GM06990 (cell line): ENCODE results near the gene ZNF142.

ENCODE experiments used
- DNase-seq: peaks from one replicate; pipeline ENCODE4 v3.0.0-alpha.2; 2011; ENCODE audit not compliant: insufficient read length; ENCODE audit errors: extremely low read depth
- H3K27me3 ChIP-seq: replicated peaks from 2 replicates; pipeline ENCODE4 v1.6.0; 2011; ENCODE audit warnings: low read length; ENCODE audit not compliant: control insufficient read depth, insufficient read depth
- H3K36me3 ChIP-seq: 2 replicates; pipeline ENCODE4 v1.5.1; 2011; ENCODE audit warnings: low read length; ENCODE audit not compliant: control insufficient read depth, insufficient read depth
- H3K4me3 ChIP-seq: replicated peaks from 2 replicates; pipeline ENCODE4 v1.5.1; 2011; ENCODE audit warnings: low read depth, mild to moderate bottlenecking, control low read depth, low read length
- CTCF ChIP-seq: IDR thresholded peaks from 2 replicates; pipeline ENCODE4 v1.5.1; 2011; ENCODE audit warnings: low read length, control low read depth, mild to moderate bottlenecking, inconsistent platforms; ENCODE audit not compliant: insufficient read depth, poor library complexity, severe bottlenecking

Gene ZNF142

GRCh38 chr2:218642121-218642656 is 17.2 kb downstream of the ZNF142 start:
- peaks cover 58% of the 10 kb centered on the region for H3K36me3 ChIP-seq
- DNase-seq = no peak
- no peak for TF ChIP-seq CTCF

GRCh38 chr2:218638372-218638771 is 21.1 kb downstream of the ZNF142 start:
- H3K4me3 ChIP-seq = no peak overlapping the region
- no peaks in the 10 kb centered on the region for H3K27me3 ChIP-seq
- DNase-seq = no peak
- H3K36me3 ChIP-seq = peaks cover 44% of the 10 kb centered on the region
- no peak for TF ChIP-seq CTCF

More at GRCh38 chr2:218642121-218642656, 17.2 kb downstream of the ZNF142 start:
- Histone ChIP-seq H3K4me3 (no peak overlapping the region), H3K27me3 (no peaks in the 10 kb centered on the region)

GRCh38 chr2:218635719-218636118 is 23.7 kb downstream of the ZNF142 start:
- H3K36me3 ChIP-seq = peaks cover 27% of the 10 kb centered on the region

GRCh38 chr2:218631837-218632236 is 27.6 kb downstream of the ZNF142 start:
- Histone ChIP-seq H3K36me3 (peaks cover 12% of the 10 kb centered on the region), H3K27me3 (no peaks in the 10 kb centered on the region), H3K4me3 (no peak overlapping the region)
- TF ChIP-seq CTCF = no peak
- no peak for DNase-seq

More at GRCh38 chr2:218635719-218636118, 23.7 kb downstream of the ZNF142 start:
- no peak for DNase-seq
- no peak for TF ChIP-seq CTCF
- Histone ChIP-seq H3K27me3 (no peaks in the 10 kb centered on the region), H3K4me3 (no peak overlapping the region)

GRCh38 chr2:218627939-218628338 is 31.5 kb downstream of the ZNF142 start:
- no peak for TF ChIP-seq CTCF
- Histone ChIP-seq H3K27me3 (no peaks in the 10 kb centered on the region), H3K36me3 (no peaks in the 10 kb centered on the region), H3K4me3 (no peak overlapping the region)
- DNase-seq = no peak

- no peak for TF ChIP-seq CTCF
- no peak overlapping the region for H3K4me3 ChIP-seq
- no peak for DNase-seq
- H3K36me3 ChIP-seq = no peaks in the 10 kb centered on the region
- H3K27me3 ChIP-seq = no peaks in the 10 kb centered on the region
Observed at GRCh38 chr2:218626369-218626768, 33.1 kb downstream of the ZNF142 start.
